Measurements from ENCODE around the gene GTSE1.
A peak's percentile ranks its signal among the peaks of the same experiment; 100 is the strongest.

The GTSE1 gene

DNA sequence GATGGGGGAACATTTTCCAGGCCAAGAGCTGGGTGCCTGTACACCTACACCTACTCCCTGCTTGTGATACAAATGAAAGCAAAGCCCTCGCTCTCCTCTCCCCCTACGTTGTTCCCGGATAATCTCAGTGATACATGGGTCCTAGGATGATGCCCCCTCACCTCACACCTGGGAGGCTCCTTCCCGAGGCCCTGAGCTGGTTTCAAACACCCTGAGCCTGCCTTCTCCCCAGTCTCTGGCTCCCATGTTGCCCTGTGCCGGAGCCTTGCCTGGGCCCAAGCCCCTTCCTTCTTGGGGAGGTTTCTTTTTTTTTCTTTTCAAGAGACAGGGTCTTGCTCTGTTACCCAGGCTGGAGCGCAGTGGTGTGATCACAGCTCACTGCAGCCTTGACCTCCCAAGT, 62.1 kb downstream of the GTSE1 start:
- TF ChIP-seq, protein P1, sequence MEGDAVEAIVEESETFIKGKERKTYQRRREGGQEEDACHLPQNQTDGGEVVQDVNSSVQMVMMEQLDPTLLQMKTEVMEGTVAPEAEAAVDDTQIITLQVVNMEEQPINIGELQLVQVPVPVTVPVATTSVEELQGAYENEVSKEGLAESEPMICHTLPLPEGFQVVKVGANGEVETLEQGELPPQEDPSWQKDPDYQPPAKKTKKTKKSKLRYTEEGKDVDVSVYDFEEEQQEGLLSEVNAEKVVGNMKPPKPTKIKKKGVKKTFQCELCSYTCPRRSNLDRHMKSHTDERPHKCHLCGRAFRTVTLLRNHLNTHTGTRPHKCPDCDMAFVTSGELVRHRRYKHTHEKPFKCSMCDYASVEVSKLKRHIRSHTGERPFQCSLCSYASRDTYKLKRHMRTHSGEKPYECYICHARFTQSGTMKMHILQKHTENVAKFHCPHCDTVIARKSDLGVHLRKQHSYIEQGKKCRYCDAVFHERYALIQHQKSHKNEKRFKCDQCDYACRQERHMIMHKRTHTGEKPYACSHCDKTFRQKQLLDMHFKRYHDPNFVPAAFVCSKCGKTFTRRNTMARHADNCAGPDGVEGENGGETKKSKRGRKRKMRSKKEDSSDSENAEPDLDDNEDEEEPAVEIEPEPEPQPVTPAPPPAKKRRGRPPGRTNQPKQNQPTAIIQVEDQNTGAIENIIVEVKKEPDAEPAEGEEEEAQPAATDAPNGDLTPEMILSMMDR (conservative IDR thresholded peaks at IDR 0.05; ENCODE audit: low read depth) = no peak
- no peak for DNase-seq (ENCODE audit: low spot score)
- H3K27ac ChIP-seq = peak overlapping the region; percentile 81
- POLR2A ChIA-PET (ENCODE audit: low non-redundant PET) = no interaction called here
- CTCF ChIA-PET = interaction anchor here (0.6 kb wide), 1 partner anchor 33 kb away, joined by 3 read pairs; no protein-coding TSS in a partner anchor

DNA sequence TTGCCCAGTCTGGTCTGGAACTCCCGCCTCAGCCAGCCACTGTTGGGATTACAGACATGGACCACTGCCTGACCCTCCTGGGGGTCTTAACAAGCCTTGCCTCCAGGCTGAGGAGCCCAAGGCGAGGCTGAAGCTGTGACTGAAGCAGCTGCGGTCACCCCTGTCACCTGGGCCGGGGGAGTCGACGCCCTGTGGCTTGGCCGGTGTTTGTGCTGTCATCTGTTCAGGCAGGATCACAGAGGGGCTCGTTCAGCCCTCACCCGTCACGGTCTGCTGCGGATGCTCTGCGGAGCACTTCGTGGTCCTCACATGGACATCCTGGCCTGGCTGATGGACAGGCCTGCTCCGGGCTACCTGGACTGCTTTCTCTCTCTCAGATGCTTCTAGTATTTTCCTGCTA, 62.7 kb downstream of the GTSE1 start:
- CTCF ChIA-PET = no interaction called here
- POLR2A ChIA-PET (ENCODE audit: low non-redundant PET) = no interaction called here
- TF ChIP-seq, protein P1 (conservative IDR thresholded peaks at IDR 0.05; ENCODE audit: low read depth) = no peak
- peak overlapping the region; percentile 81 for H3K27ac ChIP-seq
- no peak for DNase-seq (ENCODE audit: low spot score)

DNA sequence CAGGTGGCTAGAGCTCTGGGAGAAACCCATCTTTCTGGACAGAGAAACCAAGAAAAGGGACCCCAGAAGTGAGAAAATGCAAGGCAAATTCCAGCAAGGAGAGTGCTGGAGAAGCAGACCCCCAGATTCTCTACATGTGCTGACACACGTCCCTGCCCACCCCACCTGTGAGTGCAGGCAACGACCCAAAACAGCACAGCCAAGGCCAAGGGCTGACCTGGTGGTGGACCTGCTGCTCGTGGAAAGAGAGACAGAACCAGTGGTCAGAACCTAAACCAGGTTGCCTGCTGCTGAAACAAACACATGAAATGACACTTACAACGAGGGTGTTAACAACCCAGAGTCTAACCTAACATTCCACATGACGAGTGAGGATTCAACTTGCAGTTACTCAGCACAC, 63.4 kb downstream of the GTSE1 start:
- TF ChIP-seq, protein P1 (conservative IDR thresholded peaks at IDR 0.05; ENCODE audit: low read depth) = no peak
- no peak for DNase-seq (ENCODE audit: low spot score)
- CTCF ChIA-PET = no interaction called here
- H3K27ac ChIP-seq = peak overlapping the region; percentile 81
- POLR2A ChIA-PET (ENCODE audit: low non-redundant PET) = no interaction called here

DNA sequence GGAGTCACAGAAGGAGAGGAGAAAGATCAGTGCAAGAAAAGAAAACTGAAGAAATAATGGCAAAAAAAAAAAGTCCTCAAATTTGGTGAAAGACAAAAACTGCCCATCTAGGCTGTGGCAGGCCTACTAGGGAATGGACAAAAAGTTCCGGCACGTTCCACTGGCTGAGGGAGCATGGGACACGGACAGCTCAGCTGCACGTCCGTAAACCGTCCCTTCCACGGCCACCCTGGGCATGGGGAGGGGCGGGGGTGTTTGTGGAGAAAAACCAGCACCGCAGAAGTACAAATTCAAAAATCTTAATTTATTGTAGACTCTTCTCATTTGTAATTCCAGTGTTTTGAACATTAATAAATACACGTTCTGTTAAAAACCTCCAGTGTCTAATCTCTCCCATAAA, 64.2 kb downstream of the GTSE1 start:
- TF ChIP-seq, protein P1 (conservative IDR thresholded peaks at IDR 0.05; ENCODE audit: low read depth) = no peak
- POLR2A ChIA-PET (ENCODE audit: low non-redundant PET) = no interaction called here
- DNase-seq (ENCODE audit: low spot score) = no peak
- H3K27ac ChIP-seq = 0 out of 2 replicates have a peak overlapping the region, but pooled peaks have one; percentile 48
- CTCF ChIA-PET = no interaction called here

DNA sequence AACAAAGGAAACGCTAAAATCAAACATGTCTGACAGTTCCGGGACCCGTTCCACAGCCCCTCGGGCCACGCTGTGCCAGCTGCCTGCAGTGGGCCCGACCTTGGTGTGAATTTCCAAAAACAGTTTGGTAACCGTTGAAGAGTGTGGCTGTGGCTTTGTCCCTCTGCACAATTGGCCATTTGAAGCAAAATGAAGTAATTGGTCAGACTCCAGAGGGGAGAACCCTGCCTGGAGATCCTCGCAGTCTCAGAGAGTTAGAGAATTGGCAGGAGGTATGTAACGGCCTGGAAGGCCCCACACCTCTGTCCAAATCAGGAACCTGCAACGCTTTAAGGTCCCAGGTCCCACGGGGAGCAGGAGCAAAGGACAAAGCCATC, 65.1 kb downstream of the GTSE1 start:
- peak overlapping the region; percentile 46 for H3K27ac ChIP-seq
- TF ChIP-seq, protein P1 (conservative IDR thresholded peaks at IDR 0.05; ENCODE audit: low read depth) = no peak
- POLR2A ChIA-PET (ENCODE audit: low non-redundant PET) = no interaction called here
- CTCF ChIA-PET = no interaction called here
- DNase-seq (ENCODE audit: low spot score) = no peak

DNA sequence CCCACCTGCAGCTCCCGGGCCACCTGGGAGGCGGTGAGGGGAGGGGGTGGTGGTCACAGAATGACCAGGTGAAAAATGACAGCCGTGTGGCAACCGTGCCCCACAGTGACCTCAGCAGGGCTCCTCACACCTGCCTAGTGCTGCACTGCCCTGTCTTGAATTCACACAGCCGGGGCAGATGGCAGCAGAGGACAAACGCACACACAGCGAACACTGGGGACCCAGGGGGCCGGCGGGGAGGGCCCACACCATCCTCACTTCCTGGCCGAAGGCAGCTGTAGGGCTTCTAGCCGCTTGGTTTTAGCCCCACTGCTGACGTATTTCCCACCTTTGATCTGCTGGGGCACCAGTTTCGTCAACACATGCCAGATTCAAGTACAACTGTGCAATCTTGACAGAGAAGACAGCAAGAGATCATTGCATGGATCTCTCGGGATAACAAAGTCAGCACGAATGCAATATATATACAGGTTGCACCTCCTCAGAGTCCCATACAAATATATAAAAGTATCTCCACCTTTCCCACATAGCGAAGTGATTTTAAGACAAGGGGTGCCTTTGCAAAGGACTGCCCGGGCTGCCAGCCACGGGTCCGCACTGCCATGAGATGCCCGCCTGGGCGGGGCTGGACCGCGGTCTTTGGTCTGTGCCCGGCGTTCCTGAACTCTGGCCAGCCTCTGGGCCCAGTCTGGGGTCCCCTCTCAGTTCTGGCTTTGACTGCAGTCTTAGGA, 65.7 kb downstream of the GTSE1 start:
- CTCF ChIA-PET = no interaction called here
- DNase-seq (ENCODE audit: low spot score) = no peak
- POLR2A ChIA-PET (ENCODE audit: low non-redundant PET) = no interaction called here
- TF ChIP-seq, protein P1 (conservative IDR thresholded peaks at IDR 0.05; ENCODE audit: low read depth) = no peak
- peak overlapping the region; percentile 46 for H3K27ac ChIP-seq

Measured in RWPE1 (cell line).